ENCODE measurements around the gene GRIN2A.

Gene GRIN2A

GRCh38 chr16:9846362-9847099 is 335.7 kb downstream of the GRIN2A start:
- DNase-seq = no peak

GRCh38 chr16:9845661-9846361 is 336.4 kb downstream of the GRIN2A start:
- DNase-seq = no peak

DNA sequence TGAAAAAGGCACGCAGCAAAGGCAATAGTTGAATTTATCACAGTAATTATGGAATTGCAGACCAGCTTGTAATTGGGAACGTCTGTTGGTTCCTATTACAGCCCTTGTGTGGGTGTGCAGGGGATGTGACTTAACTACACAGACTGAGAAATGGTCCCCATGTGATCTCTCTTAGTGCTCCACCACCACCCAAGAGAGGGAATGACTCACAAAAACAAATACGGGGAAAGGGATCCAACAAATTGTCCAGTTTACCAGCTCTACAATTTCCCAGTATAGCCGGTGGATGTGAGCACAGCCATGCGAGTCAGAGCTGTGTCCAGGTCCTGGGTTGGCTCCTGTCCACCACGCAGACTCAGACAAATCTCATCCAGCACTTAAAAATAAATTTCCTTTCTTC is 337.9 kb downstream of the GRIN2A start:
- DNase-seq = no peak

GRCh38 chr16:9843424-9844018 is 338.7 kb downstream of the GRIN2A start:
- DNase-seq = no peak

GRCh38 chr16:9840761-9841665 is 341.2 kb downstream of the GRIN2A start:
- no peak for DNase-seq

- no peak for DNase-seq
Observed at GRCh38 chr16:9837481-9837880, 344.7 kb downstream of the GRIN2A start.

DNA sequence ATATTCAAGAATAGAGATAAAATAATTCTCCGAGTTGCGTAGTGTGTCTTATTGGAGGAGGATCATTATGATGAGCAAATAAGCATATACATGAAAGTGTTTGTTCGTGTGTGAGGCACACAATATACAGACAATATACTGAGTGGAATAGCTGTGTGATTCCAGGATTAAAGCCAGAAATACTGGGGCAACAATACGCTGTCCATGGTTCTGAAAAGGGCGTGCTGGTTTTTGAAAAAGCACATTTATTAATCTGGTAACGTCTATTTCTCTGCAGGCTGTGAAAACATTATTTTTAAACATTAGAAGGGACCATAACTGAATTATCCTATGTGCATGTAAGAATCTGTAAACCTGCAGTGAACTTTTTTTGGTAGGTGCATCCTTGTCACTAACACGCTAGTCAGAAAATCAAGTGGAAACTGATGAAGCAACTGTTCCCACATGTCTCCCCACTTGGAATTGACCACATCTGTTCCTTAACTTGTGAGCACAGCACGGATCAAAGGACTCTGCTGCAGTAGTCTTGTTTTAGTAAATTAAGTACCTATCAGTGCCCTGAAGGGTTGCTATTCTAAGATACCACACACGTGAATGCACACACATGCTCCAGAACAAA is 346.0 kb downstream of the GRIN2A start:
- DNase-seq = no peak

- DNase-seq = no peak
Observed at GRCh38 chr16:9827062-9827752, 355.0 kb downstream of the GRIN2A start.

GRCh38 chr16:9826656-9827055 is 355.6 kb downstream of the GRIN2A start:
- DNase-seq = no peak

DNA sequence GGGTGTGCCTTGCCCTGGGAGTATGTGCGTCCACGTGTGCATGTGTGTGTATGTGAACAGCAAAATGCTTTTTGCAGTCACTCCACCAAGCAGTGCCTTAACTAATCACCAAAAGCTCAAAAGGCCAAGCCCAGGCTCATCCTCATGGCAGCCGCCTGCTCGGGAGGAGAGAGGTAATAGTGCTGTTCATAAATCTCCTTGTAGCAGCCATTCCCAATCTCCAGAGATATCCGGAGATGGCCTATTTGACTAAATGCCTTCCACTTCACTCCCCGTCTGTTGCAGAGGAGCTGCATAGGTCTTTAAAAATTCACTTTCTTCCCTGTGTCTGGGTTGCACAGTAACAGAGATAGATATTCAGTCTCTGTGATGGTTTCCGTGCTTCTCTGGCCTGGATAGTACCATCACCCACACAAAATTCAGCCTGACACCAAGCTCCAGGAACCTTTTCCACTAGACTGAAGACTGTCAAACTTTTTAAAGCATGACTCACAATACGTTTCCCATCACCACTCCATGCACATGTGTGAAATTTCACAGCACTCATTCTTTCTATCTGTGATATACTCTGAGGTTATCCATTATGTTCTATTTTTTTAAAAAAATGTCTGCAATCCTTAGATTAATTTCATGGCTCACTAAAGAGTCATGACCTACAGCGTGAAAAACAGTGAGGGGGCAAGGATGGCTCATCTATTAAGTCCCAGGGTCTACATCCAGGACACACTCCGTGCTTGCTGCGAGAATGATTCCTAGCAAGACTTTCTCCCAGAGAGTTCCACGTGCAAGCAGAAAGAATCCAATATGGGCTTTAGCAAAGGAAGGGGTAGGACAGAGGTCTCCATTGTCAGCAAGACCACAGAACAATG is 357.8 kb downstream of the GRIN2A start:
- no peak for DNase-seq

GRCh38 chr16:9823510-9823909 is 358.7 kb downstream of the GRIN2A start:
- DNase-seq = no peak

DNA sequence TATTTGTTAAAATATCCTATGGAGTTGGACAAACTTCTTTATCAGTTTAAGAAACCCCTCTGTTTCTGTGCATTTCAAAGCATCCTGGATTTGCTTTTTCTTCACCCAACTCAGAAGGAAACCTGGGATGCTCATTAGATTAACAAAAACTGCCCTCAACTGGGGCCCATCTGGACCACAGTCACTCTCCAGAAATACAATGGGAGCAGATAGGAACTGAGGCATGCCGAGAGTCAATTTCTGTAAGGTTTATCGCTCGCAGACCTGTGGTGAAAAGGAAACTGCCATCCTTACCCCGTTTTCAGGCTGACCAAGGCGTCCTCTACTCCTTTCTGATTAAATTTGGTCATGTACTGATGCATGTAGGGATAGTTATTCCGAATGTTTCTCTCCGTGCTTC is 360.3 kb downstream of the GRIN2A start:
- DNase-seq = no peak

GRCh38 chr16:9821331-9821730 is 360.9 kb downstream of the GRIN2A start:
- DNase-seq = no peak

DNA sequence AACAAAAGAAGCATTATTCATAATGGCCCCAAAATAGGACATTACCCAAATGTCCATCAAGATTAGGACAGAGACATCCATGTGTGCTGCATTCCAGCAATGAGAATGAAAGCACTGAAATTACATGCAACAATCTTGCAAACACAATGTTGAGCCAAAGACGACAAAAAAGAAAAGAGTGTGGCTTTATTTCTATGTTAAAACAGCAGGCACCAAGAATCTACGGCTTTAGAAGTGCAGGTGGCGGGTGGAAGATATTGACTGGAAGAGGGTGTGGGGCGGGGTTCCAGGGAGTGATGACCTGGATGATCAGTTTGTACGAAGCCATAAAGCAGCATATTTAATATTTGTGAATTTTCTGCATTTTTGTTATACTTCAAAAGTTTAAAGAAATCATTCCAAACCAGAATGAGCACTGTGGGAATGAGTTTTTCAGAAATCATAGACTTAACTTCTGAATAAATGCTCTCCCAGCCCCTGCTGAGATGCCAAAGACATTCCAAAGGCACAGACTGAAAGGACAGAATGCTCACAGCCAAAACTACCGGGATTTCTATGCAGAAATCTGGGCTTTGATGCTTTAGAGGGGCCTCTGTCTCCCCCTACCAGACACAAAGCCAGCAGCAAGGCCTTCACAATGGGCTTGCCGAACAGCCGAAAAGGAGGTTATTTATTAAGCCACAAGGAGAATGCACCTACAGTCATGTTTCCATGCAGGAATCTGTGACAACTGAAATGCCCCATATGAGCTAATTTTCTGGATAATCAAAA is 361.6 kb downstream of the GRIN2A start:
- DNase-seq = no peak

GRCh38 chr16:9818702-9819101 is 363.5 kb downstream of the GRIN2A start:
- no peak for DNase-seq

DNA sequence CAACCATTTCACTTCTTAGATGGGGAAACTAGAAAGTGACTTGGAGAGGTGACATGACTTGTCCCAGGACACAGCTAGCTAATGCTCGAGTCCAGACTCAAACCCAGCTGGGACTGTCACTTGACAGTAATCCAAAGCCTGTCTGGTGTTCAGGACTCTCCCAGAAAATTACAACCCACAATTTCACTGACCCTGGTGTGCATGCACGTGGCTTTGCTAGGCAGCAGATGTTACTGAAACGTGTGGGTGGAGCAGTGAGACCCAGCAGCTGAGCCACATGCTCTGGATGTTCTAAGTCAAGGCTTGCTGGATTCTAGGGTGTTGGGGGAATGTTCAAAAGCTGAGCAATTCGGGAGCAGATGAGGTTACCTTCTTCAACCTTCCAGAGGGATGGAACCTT is 364.6 kb downstream of the GRIN2A start:
- DNase-seq = no peak

DNA sequence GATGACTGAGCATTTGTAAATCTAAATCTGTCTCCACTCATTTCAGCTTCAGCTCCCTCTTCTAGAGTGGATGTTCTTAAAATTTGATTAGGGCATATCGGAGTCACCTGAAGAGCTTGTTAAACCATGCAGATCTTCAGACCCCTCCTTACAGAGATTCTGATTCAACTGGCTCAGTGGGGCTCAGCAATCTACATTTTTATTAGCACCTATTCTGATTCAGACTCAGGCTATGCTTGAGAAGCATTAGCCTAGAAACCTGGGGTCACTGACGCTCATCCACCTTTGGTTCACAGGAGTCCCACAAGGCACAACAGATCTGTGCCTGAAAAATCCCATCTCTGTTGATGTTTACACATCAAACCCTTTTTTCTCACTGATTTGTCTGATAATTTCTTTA is 365.6 kb downstream of the GRIN2A start:
- no peak for DNase-seq

- no peak for DNase-seq
Observed at GRCh38 chr16:9813665-9814064, 368.6 kb downstream of the GRIN2A start.

GRCh38 chr16:9808210-9808609 is 374.0 kb downstream of the GRIN2A start:
- no peak for DNase-seq

GRCh38 chr16:9807302-9807701 is 374.9 kb downstream of the GRIN2A start:
- DNase-seq = no peak

Measured in DMS53 (cell line).